GM23338 (cell line): Measurements from ENCODE around the gene FES.

Source experiments
- CTCF ChIP-seq, 2 experiments: fragments of 200-600 bp in 1 of 2; sonication (generic) in 1 of 2; conservative IDR thresholded peaks; 2 replicates each; pipeline versions ENCODE4 v1.5.1 to v1.6.1; 2016 to 2017; ENCODE audit warnings: antibody characterized with exemption in 2 of 2, low read depth in 2 of 2, mild to moderate bottlenecking in 2 of 2, moderate library complexity in 1 of 2
- EZH2phosphoT487 ChIP-seq: fragments of 200-600 bp; sonication (generic); IDR thresholded peaks from one replicate; pipeline ENCODE4 v1.8.1; 2018; ENCODE audit warnings: antibody characterized with exemption; ENCODE audit not compliant: unreplicated experiment
- POLR2AphosphoS5 ChIP-seq: IDR thresholded peaks from 2 replicates; pipeline ENCODE4 v1.6.1; 2016; ENCODE audit warnings: antibody characterized with exemption, low read depth
- TF ChIP-seq, protein P1 (sequence below): fragments of 250-450 bp; sonication (Bioruptor Pico); IDR thresholded peaks from 2 replicates; pipeline ENCODE4 v1.5.0; 2020; ENCODE audit warnings: mild to moderate bottlenecking, moderate library complexity

DNA sequence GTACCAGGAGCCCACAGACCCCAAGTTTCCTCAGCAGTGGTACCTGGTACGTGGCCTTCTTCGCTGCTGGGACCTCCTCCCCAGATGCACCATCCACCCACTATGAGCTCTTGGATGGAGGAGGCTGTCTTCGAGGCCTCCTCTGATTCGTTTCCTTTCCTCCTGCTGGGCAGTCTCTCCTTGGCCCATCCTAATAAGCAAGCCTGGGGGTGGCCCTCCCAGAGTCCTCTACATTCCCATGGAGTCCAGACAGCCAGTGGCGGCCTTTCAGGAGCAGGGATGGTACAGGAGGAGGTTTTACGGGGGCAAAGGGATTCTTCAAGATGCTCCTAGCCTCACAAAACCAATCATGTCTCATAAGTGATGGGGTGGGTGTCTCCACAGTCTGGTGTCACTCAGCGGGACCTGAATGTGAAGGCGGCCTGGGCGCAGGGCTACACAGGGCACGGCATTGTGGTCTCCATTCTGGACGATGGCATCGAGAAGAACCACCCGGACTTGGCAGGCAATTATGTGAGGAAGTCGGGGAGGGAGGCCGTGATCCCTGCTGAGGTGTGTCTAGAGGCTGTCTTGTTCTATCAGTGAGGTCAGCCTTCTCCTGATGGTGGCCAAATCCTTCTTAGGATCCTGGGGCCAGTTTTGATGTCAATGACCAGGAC, 7.7 kb upstream of the FES start:
- TF ChIP-seq CTCF (conservative IDR thresholded peaks at IDR 0.05; ENCODE audit: low read depth in 2 of 2): no peak
- TF ChIP-seq EZH2phosphoT487: no peak
- TF ChIP-seq, protein P1, sequence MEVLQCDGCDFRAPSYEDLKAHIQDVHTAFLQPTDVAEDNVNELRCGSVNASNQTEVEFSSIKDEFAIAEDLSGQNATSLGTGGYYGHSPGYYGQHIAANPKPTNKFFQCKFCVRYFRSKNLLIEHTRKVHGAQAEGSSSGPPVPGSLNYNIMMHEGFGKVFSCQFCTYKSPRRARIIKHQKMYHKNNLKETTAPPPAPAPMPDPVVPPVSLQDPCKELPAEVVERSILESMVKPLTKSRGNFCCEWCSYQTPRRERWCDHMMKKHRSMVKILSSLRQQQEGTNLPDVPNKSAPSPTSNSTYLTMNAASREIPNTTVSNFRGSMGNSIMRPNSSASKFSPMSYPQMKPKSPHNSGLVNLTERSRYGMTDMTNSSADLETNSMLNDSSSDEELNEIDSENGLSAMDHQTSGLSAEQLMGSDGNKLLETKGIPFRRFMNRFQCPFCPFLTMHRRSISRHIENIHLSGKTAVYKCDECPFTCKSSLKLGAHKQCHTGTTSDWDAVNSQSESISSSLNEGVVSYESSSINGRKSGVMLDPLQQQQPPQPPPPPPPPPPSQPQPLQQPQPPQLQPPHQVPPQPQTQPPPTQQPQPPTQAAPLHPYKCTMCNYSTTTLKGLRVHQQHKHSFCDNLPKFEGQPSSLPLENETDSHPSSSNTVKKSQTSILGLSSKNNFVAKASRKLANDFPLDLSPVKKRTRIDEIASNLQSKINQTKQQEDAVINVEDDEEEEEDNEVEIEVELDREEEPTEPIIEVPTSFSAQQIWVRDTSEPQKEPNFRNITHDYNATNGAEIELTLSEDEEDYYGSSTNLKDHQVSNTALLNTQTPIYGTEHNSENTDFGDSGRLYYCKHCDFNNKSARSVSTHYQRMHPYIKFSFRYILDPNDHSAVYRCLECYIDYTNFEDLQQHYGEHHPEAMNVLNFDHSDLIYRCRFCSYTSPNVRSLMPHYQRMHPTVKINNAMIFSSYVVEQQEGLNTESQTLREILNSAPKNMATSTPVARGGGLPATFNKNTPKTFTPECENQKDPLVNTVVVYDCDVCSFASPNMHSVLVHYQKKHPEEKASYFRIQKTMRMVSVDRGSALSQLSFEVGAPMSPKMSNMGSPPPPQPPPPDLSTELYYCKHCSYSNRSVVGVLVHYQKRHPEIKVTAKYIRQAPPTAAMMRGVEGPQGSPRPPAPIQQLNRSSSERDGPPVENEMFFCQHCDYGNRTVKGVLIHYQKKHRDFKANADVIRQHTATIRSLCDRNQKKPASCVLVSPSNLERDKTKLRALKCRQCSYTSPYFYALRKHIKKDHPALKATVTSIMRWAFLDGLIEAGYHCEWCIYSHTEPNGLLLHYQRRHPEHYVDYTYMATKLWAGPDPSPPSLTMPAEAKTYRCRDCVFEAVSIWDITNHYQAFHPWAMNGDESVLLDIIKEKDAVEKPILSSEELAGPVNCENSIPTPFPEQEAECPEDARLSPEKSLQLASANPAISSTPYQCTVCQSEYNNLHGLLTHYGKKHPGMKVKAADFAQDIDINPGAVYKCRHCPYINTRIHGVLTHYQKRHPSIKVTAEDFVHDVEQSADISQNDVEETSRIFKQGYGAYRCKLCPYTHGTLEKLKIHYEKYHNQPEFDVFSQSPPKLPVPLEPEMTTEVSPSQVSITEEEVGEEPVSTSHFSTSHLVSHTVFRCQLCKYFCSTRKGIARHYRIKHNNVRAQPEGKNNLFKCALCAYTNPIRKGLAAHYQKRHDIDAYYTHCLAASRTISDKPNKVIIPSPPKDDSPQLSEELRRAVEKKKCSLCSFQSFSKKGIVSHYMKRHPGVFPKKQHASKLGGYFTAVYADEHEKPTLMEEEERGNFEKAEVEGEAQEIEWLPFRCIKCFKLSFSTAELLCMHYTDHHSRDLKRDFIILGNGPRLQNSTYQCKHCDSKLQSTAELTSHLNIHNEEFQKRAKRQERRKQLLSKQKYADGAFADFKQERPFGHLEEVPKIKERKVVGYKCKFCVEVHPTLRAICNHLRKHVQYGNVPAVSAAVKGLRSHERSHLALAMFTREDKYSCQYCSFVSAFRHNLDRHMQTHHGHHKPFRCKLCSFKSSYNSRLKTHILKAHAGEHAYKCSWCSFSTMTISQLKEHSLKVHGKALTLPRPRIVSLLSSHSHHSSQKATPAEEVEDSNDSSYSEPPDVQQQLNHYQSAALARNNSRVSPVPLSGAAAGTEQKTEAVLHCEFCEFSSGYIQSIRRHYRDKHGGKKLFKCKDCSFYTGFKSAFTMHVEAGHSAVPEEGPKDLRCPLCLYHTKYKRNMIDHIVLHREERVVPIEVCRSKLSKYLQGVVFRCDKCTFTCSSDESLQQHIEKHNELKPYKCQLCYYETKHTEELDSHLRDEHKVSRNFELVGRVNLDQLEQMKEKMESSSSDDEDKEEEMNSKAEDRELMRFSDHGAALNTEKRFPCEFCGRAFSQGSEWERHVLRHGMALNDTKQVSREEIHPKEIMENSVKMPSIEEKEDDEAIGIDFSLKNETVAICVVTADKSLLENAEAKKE (CRISPR knock-in tag): no peak
- no peak for TF ChIP-seq POLR2AphosphoS5
